ENCODE data around the gene HEXB.

- no peak for TF ChIP-seq CTCF (IDR thresholded peaks at IDR 0.05)
- TF ChIP-seq POLR2A (IDR thresholded peaks at IDR 0.05) = no peak
Measured at GRCh38 chr5:74665273-74665672, 19.8 kb upstream of the HEXB start.

All from lower leg skin (tissue), 3 donors.